Gastrocnemius medialis (tissue), 4 donors: Measurements from ENCODE around the gene CYTIP. TPM values are rescaled to one million over a fixed set of nuclear protein-coding genes. Genes with fewer than 3 reads are reported as not detected.

ENCODE experiments used
- ATAC-seq, 2 donors: fragments of 150-250 bp; one replicate each; pipeline ENCODE4 v1.9.1; 2016
- DNase-seq, 2 donors: peaks; one replicate each; pipeline ENCODE4 v3.0.0-alpha.2; 2019
- H3K27ac ChIP-seq, 4 donors: fragments of 200-600 bp; sonication (generic); 1 replicate in 1 of 4; 2 replicates in 3 of 4; pipeline ENCODE4 v1.5.1; 2016 to 2018; ENCODE audit warnings: mild to moderate bottlenecking in 2 of 4, moderate library complexity in 1 of 4
- H3K27me3 ChIP-seq, 3 donors: fragments of 200-600 bp; sonication (generic) in 2 of 3; 1 replicate in 1 of 3; 2 replicates in 2 of 3; pipeline versions ENCODE4 v1.5.1 to v1.6.0; 2016 to 2019; ENCODE audit warnings: mild to moderate bottlenecking in 1 of 3, moderate library complexity in 1 of 3
- H3K36me3 ChIP-seq, 2 donors: fragments of 200-600 bp; sonication (generic) in 1 of 2; one replicate each; pipeline ENCODE4 v1.5.1; 2017 to 2018
- H3K4me1 ChIP-seq, 2 donors: fragments of 200-600 bp; sonication (generic) in 1 of 2; one replicate each; pipeline ENCODE4 v1.5.1; 2016 to 2017; ENCODE audit warnings: mild to moderate bottlenecking in 2 of 2
- H3K4me3 ChIP-seq, 4 donors: fragments of 200-600 bp; sonication (generic) in 3 of 4; 1 replicate in 1 of 4; 2 replicates in 3 of 4; pipeline ENCODE4 v1.5.1; 2016 to 2019; ENCODE audit warnings: mild to moderate bottlenecking in 2 of 4
- H3K9me3 ChIP-seq, 3 donors: fragments of 200-600 bp; sonication (generic) in 2 of 3; 1 replicate in 1 of 3; 2 replicates in 2 of 3; pipeline ENCODE4 v1.5.1; 2016 to 2019
- POLR2A ChIP-seq, 2 donors: fragments of 450-650 bp; IDR thresholded peaks; one replicate each; pipeline ENCODE4 v1.6.1; 2017; ENCODE audit warnings: antibody characterized with exemption in 2 of 2, mild to moderate bottlenecking in 2 of 2, moderate library complexity in 2 of 2
- in situ Hi-C, 4 donors: fragments of 200-750 bp; cut with MboI; loops; one replicate each; pipeline versions ENCODE4 v1.15.0 to v1.8.0; 2017; ENCODE audit warnings: low sequenced_read_pairs in 4 of 4
- intact Hi-C: fragments of 100-400 bp; cut with DNase I; formaldehyde crosslinking; loops from one replicate; pipeline ENCODE4 v1.15.1; 2023; ENCODE audit warnings: low total_unique reads
- total RNA-seq, 4 donors: library from RNA; depleted of rRNA; stranded (reverse); fragments of >200 nt; gene quantifications; one replicate each; pipeline versions ENCODE4 v1.1.0 to v1.2.3, GENCODE V29; 2016
- TF ChIP-seq, protein P1 (sequence below), 5 experiments: fragments of 450-650 bp in 3 of 5; fragments of 200-600 bp in 2 of 5; sonication (generic) in 2 of 5; IDR thresholded peaks in 4 of 5; conservative IDR thresholded peaks in 1 of 5; 1 replicate in 4 of 5; 2 replicates in 1 of 5; pipeline ENCODE4 v1.5.1; 2016 to 2019; ENCODE audit warnings: antibody characterized with exemption in 5 of 5, mild to moderate bottlenecking in 3 of 5, moderate library complexity in 3 of 5

Gene CYTIP
- total RNA-seq, 4 donors from 2014 or later = 0.19 to 1.9 (median 1.6) TPM

DNA sequence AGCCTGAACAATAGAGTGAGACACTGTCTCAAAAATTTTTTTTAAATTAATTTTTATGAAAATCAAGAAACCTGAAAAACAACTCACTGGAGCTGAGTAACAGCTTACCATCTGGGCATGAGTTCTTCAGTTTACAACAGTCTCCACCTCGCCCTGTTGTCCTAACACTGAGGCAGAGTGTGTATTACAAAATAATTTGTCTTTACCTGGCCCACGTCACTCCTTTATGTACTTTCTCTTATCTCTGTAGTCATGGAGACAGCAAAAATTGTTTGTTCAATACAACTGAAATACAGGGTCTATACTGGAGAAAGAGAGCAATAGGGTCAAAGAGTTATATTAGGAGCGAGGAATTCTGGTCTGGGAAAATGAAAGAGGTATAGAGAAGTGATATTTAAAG, 48.1 kb downstream of the CYTIP start:
- intact Hi-C loops (no loop called here), in situ Hi-C loops (no loop called here)
- no peaks in the 10 kb centered on the region for H3K27me3 ChIP-seq
- H3K36me3 ChIP-seq = no peaks in the 10 kb centered on the region
- DNase-seq (no peak), ATAC-seq (no peak)
- no peak overlapping the region for H3K4me3 ChIP-seq
- TF ChIP-seq POLR2A (IDR thresholded peaks at IDR 0.05) = no peak
- TF ChIP-seq, protein P1, sequence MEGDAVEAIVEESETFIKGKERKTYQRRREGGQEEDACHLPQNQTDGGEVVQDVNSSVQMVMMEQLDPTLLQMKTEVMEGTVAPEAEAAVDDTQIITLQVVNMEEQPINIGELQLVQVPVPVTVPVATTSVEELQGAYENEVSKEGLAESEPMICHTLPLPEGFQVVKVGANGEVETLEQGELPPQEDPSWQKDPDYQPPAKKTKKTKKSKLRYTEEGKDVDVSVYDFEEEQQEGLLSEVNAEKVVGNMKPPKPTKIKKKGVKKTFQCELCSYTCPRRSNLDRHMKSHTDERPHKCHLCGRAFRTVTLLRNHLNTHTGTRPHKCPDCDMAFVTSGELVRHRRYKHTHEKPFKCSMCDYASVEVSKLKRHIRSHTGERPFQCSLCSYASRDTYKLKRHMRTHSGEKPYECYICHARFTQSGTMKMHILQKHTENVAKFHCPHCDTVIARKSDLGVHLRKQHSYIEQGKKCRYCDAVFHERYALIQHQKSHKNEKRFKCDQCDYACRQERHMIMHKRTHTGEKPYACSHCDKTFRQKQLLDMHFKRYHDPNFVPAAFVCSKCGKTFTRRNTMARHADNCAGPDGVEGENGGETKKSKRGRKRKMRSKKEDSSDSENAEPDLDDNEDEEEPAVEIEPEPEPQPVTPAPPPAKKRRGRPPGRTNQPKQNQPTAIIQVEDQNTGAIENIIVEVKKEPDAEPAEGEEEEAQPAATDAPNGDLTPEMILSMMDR (IDR thresholded peaks at IDR 0.05 in 4 of 5, conservative IDR thresholded peaks at IDR 0.05 in 1 of 5) = no peak
- H3K9me3 ChIP-seq = no peaks in the 10 kb centered on the region
- no peaks in the 10 kb centered on the region for H3K4me1 ChIP-seq
- no peak overlapping the region for H3K27ac ChIP-seq

DNA sequence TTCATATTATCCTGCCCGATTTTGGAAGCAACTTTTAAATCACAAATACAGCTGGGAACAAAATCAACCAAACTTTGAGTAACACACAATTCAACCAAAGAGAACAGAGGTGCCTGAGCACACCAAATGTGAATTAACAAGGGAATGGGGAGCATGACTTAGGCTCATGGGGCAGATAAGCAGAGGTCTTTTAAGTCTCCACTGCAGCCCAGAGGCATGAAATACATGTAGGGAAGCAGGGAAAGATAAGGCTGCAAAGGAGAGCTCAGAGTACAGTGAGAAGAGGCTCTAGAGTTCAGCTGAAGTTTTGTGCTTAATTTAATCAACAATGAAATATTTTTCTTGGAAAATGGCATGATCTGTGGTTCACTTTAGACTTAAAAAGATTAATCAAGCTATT, 49.0 kb downstream of the CYTIP start:
- intact Hi-C loops (no loop called here), in situ Hi-C loops (no loop called here)
- DNase-seq = no peak
- no peaks in the 10 kb centered on the region for H3K4me1 ChIP-seq
- H3K27ac ChIP-seq = no peak overlapping the region
- ATAC-seq = no peak
- no peak overlapping the region for H3K4me3 ChIP-seq
- no peaks in the 10 kb centered on the region for H3K27me3 ChIP-seq
- H3K36me3 ChIP-seq = no peaks in the 10 kb centered on the region
- no peaks in the 10 kb centered on the region for H3K9me3 ChIP-seq
- TF ChIP-seq, protein P1 (IDR thresholded peaks at IDR 0.05 in 4 of 5, conservative IDR thresholded peaks at IDR 0.05 in 1 of 5) = no peak
- no peak for TF ChIP-seq POLR2A (IDR thresholded peaks at IDR 0.05)

DNA sequence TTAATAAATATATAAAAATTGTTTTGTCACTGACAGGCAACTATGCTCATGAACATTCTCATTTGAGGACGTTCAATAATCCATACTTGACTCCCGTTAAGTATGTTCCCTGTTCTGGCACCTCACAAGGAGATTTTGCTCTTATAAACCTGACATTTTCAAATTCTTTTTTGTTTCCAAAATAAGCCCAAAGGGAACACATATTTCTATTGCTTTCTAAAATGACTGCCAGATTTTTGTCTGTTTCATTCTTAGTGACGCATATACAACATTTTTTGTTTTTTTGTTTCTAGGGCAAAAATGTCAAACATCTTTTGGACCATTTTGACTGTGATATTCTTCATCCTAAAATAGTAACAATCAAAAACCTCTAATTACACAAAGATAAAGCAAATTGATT, 50.5 kb downstream of the CYTIP start:
- Histone ChIP-seq H3K9me3 (no peaks in the 10 kb centered on the region), H3K36me3 (no peaks in the 10 kb centered on the region), H3K27me3 (no peaks in the 10 kb centered on the region), H3K4me3 (no peak overlapping the region), H3K27ac (no peak overlapping the region), H3K4me1 (no peaks in the 10 kb centered on the region)
- ATAC-seq = no peak
- in situ Hi-C loops (no loop called here), intact Hi-C loops (no loop called here)
- DNase-seq = no peak
- no peak for TF ChIP-seq POLR2A (IDR thresholded peaks at IDR 0.05)
- TF ChIP-seq, protein P1 (IDR thresholded peaks at IDR 0.05 in 4 of 5, conservative IDR thresholded peaks at IDR 0.05 in 1 of 5) = no peak

DNA sequence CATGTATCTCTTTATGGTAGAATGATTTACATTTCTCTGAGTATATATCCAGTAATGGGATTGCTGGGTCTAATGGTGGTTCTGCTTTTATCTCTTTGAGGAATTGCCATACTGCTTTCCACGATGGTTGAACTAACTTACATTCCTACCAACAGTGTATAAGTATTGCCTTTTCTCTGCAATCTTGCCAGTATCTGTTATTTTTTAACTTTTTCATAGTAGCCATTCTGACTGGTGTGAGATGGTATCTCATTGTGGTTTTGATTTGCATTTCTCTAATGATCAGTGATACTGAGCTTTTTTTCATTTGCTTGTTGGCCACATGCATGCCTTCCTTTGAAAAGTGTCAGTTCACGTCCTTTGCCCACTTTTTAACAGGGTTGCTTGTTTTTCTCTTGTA, 55.1 kb downstream of the CYTIP start:
- no peak overlapping the region for H3K27ac ChIP-seq
- no peaks in the 10 kb centered on the region for H3K36me3 ChIP-seq
- no peaks in the 10 kb centered on the region for H3K4me1 ChIP-seq
- TF ChIP-seq, protein P1 (IDR thresholded peaks at IDR 0.05 in 4 of 5, conservative IDR thresholded peaks at IDR 0.05 in 1 of 5) = no peak
- TF ChIP-seq POLR2A (IDR thresholded peaks at IDR 0.05) = no peak
- no peaks in the 10 kb centered on the region for H3K27me3 ChIP-seq
- no peak for ATAC-seq
- no peaks in the 10 kb centered on the region for H3K9me3 ChIP-seq
- in situ Hi-C loops (no loop called here), intact Hi-C loops (no loop called here)
- H3K4me3 ChIP-seq = no peak overlapping the region
- DNase-seq = no peak

DNA sequence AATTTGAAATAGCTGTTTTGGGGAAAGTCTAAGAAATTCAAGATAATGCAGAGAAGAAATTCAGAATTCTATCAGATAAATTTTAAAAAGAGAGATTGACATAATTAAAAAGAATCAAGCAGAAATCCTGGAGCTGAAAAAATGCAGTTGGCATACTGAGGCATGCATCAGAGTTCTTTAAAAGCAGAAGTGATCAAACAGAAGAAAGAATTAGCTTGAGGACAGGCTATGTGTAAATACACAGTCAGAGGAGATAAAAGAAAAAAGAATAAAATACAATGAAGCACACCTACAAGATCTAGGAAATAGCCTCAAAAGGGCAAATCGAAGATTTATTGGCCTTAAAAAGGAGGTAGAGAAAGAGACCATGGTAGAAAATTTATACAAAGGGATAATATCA, 57.1 kb downstream of the CYTIP start:
- intact Hi-C loops = no loop called here
- H3K27ac ChIP-seq = no peak overlapping the region
- H3K9me3 ChIP-seq = no peaks in the 10 kb centered on the region
- DNase-seq = no peak
- ATAC-seq = no peak
- in situ Hi-C loops = no loop called here
- H3K27me3 ChIP-seq = no peaks in the 10 kb centered on the region
- H3K36me3 ChIP-seq = no peaks in the 10 kb centered on the region
- H3K4me3 ChIP-seq = no peak overlapping the region
- no peak for TF ChIP-seq POLR2A (IDR thresholded peaks at IDR 0.05)
- TF ChIP-seq, protein P1 (IDR thresholded peaks at IDR 0.05 in 4 of 5, conservative IDR thresholded peaks at IDR 0.05 in 1 of 5) = no peak
- H3K4me1 ChIP-seq = no peaks in the 10 kb centered on the region
